SU-DHL-6 (cell line): ENCODE measurements around the gene CNMD.

Source experiments
- EZH2phosphoT487 ChIP-seq: fragments of 200-600 bp; sonication (generic), shearing (Covaris generic); conservative IDR thresholded peaks from 2 replicates; pipeline ENCODE4 v1.6.1; 2018; ENCODE audit warnings: mild to moderate bottlenecking, antibody characterized with exemption, low read length, moderate library complexity, mixed read lengths
- TF ChIP-seq, protein P1 (sequence below): fragments of 200-600 bp; sonication (generic); IDR thresholded peaks from one replicate; pipeline ENCODE4 v1.5.1; 2017; ENCODE audit warnings: antibody characterized with exemption, mild to moderate bottlenecking, low read length, moderate library complexity; ENCODE audit not compliant: insufficient read depth, poor library complexity, severe bottlenecking

DNA sequence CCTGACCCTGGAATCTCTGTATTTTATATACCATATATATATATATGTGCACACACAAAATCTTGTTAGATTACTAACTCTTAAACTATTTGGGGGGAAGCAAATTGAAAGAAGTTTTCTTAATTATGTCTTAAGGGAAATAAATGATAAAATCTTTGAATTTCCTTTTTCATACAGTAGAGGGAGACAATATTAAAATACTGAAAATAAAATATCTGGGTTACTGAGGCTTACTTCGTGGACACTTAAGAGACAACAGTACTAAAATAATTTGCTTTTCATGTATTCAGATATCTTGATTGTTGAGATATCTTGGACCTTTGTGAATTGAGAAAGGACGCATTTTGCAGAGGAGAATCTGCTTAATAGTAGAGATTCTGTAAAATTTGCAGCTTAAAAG is 69.9 kb downstream of the CNMD start:
- TF ChIP-seq, protein P1, sequence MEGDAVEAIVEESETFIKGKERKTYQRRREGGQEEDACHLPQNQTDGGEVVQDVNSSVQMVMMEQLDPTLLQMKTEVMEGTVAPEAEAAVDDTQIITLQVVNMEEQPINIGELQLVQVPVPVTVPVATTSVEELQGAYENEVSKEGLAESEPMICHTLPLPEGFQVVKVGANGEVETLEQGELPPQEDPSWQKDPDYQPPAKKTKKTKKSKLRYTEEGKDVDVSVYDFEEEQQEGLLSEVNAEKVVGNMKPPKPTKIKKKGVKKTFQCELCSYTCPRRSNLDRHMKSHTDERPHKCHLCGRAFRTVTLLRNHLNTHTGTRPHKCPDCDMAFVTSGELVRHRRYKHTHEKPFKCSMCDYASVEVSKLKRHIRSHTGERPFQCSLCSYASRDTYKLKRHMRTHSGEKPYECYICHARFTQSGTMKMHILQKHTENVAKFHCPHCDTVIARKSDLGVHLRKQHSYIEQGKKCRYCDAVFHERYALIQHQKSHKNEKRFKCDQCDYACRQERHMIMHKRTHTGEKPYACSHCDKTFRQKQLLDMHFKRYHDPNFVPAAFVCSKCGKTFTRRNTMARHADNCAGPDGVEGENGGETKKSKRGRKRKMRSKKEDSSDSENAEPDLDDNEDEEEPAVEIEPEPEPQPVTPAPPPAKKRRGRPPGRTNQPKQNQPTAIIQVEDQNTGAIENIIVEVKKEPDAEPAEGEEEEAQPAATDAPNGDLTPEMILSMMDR: no peak
- no peak for TF ChIP-seq EZH2phosphoT487
